ENCODE data around the gene LUC7L3. TPM values are rescaled to one million over a fixed set of nuclear protein-coding genes. Genes with fewer than 3 reads are reported as not detected.
"Not testable (repeated sequence)": the region's sequence is repeated elsewhere in the genome, so short reads cannot be mapped to it uniquely, and the experiment has no call there.

LUC7L3 gene
- total and polyA plus RNA-seq, 12 donors: 33.7 to 188 (median 46.8) TPM

GRCh38 chr17:50719924-50720794, 756 bp downstream of the LUC7L3 start:
- peak overlapping the region; percentile 89 to 99 (median 96) for H3K27ac ChIP-seq
- ATAC-seq (no peak), DNase-seq (no peak)
- H3K4me3 ChIP-seq: peak overlapping the region; percentile 61 to 94 (median 84)
- H3K9me3 ChIP-seq: no peaks in the 10 kb centered on the region
- TF ChIP-seq CTCF (IDR thresholded peaks at IDR 0.05): no peak
- H3K4me1 ChIP-seq: peaks cover 3 to 59% (median 45%) of the 10 kb centered on the region in 9 donors
- intact Hi-C loops (cut with DNase I): no loop called here
- H3K36me3 ChIP-seq: no peaks in the 10 kb centered on the region
- H3K27me3 ChIP-seq: no peaks in the 10 kb centered on the region
- WGBS, 2 donors: 0% methylated on average over 25 of the region's 25 CpGs

- H3K9me3 ChIP-seq: no peaks in the 10 kb centered on the region
- H3K36me3 ChIP-seq: no peaks in the 10 kb centered on the region
- peak overlapping the region; percentile 61 to 94 (median 84) for H3K4me3 ChIP-seq
- intact Hi-C loops (cut with DNase I): no loop called here
- H3K27me3 ChIP-seq: no peaks in the 10 kb centered on the region
- H3K27ac ChIP-seq: peak overlapping the region in 5 of 10 donors; percentile 94 to 99 (median 97)
- DNase-seq (no peak), ATAC-seq (no peak)
- TF ChIP-seq CTCF (IDR thresholded peaks at IDR 0.05): no peak
- WGBS, 2 donors: 6 to 7% methylated on average over 7 of the region's 7 CpGs
- H3K4me1 ChIP-seq: peaks cover 5 to 65% (median 58%) of the 10 kb centered on the region in 9 donors
Observed at GRCh38 chr17:50721194-50722010, 2.0 kb downstream of the LUC7L3 start.

- ATAC-seq: no peak
- DNase-seq: no peak
- Histone ChIP-seq H3K4me1 (peaks cover 7 to 77% (median 70%) of the 10 kb centered on the region in 9 donors), H3K27me3 (no peaks in the 10 kb centered on the region), H3K27ac (peak overlapping the region in 1 of 10 donors; percentile 9), H3K4me3 (no peak overlapping the region), H3K9me3 (no peaks in the 10 kb centered on the region), H3K36me3 (no peaks in the 10 kb centered on the region)
- WGBS, 2 donors: 45 to 55% methylated on average over 3 of the region's 3 CpGs
- no peak for TF ChIP-seq CTCF (IDR thresholded peaks at IDR 0.05)
- intact Hi-C loops (cut with DNase I): no loop called here
Observed at GRCh38 chr17:50722746-50723145, 3.3 kb downstream of the LUC7L3 start.

- WGBS, 2 donors: 94 to 95% methylated on average over 6 of the region's 6 CpGs
- peaks cover 7 to 91% (median 80%) of the 10 kb centered on the region in 9 donors for H3K4me1 ChIP-seq
- ATAC-seq; intact Hi-C loops (cut with DNase I); DNase-seq; H3K9me3 ChIP-seq; H3K27ac ChIP-seq; H3K36me3 ChIP-seq; H3K4me3 ChIP-seq; H3K27me3 ChIP-seq: not testable (repeated sequence)
Observed at GRCh38 chr17:50724622-50725021, 5.2 kb downstream of the LUC7L3 start.
